Measurements from ENCODE around the gene TRIP12.
A peak's percentile ranks its signal among the peaks of the same experiment; 100 is the strongest.

TRIP12 gene

DNA sequence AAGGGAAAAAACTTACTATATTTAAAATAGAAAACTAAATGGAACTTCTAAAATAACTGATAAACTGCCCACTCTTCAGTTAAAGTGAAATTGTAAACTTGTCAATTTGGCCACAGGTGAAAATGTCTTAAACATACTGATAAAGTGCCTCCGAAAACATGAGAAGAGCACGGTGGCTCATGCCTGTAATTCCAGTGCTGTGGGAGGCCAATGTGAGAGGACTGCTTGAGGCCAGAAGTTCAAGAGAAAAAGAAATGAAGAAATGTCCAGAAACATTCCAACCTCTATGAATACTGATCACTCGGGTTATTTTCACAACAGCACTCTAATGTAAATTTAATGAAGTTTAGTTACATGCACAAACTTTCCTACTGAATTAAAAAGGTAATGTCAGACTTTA, 144.1 kb downstream of the TRIP12 start:
- no peaks in the 10 kb centered on the region for H3K9me3 ChIP-seq (ENCODE audit: insufficient read depth, low read length)
- H4K20me1 ChIP-seq (ENCODE audit: low read depth, low read length), result no peaks in the 10 kb centered on the region
- no peak overlapping the region for H3K4me3 ChIP-seq (ENCODE audit: insufficient read depth, low read length, poor library complexity, severe bottlenecking)
- no peak overlapping the region for H3K4me2 ChIP-seq (ENCODE audit: low read depth, low read length, poor library complexity, severe bottlenecking)
- no peak overlapping the region for H3K9ac ChIP-seq (ENCODE audit: low read length)
- H3K27ac ChIP-seq (ENCODE audit: low read depth, low read length), result no peak overlapping the region
- H3F3A ChIP-seq (ENCODE audit: insufficient read depth), result peaks cover 10% of the 10 kb centered on the region
- no peak for TF ChIP-seq EZH2phosphoT487 (conservative IDR thresholded peaks at IDR 0.05; ENCODE audit: low read length)
- TF ChIP-seq, protein P1, sequence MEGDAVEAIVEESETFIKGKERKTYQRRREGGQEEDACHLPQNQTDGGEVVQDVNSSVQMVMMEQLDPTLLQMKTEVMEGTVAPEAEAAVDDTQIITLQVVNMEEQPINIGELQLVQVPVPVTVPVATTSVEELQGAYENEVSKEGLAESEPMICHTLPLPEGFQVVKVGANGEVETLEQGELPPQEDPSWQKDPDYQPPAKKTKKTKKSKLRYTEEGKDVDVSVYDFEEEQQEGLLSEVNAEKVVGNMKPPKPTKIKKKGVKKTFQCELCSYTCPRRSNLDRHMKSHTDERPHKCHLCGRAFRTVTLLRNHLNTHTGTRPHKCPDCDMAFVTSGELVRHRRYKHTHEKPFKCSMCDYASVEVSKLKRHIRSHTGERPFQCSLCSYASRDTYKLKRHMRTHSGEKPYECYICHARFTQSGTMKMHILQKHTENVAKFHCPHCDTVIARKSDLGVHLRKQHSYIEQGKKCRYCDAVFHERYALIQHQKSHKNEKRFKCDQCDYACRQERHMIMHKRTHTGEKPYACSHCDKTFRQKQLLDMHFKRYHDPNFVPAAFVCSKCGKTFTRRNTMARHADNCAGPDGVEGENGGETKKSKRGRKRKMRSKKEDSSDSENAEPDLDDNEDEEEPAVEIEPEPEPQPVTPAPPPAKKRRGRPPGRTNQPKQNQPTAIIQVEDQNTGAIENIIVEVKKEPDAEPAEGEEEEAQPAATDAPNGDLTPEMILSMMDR (IDR thresholded peaks at IDR 0.05; ENCODE audit: insufficient read depth, low read length, poor library complexity, severe bottlenecking), result no peak
- H3K9me2 ChIP-seq (replicated peaks; ENCODE audit: insufficient read depth, low read length), result no peaks in the 10 kb centered on the region
- no peak overlapping the region for H2AFZ ChIP-seq (ENCODE audit: low read depth, low read length, severe bottlenecking)
- peaks cover 55% of the 10 kb centered on the region for H3K36me3 ChIP-seq (ENCODE audit: low read length)
- no peaks in the 10 kb centered on the region for H3K79me2 ChIP-seq (ENCODE audit: insufficient read depth, low read length)
- no peaks in the 10 kb centered on the region for H3K27me3 ChIP-seq (ENCODE audit: low read length)

DNA sequence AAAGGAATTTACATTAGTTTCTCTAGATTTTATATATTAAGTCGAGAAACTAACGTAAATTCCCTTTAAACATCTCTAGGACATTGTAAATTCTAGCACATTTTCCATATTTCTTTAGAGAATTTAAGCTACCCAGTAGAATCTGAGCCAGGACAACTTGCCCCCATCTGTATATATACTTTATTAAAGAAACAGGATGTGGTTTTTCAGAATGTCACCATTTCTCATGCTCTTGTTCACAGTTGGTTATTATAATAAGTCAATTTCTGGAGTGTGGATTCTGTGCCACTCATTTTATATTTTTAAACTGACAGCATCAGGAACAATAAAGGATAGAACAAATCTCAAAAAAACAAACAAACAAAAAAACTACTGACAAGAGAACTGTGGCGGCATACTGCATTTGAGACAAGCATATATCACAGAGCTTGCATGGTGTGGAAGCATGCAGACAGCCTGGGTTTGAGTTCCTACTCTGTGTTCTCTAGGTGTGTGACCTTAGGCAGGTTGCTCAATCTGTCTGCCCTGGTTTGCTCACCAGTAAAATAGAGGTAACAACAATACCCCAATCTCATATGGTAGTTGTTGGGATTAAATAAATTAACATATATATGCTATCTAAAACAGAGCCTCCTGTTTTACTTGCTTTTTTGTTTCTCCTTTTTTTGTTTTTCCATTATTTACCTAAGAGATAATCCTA, 146.0 kb downstream of the TRIP12 start:
- H3K27me3 ChIP-seq (ENCODE audit: low read length), result no peaks in the 10 kb centered on the region
- H3K27ac ChIP-seq (ENCODE audit: low read depth, low read length), result peak overlapping the region; percentile 59
- H3F3A ChIP-seq (ENCODE audit: insufficient read depth), result peaks cover 7% of the 10 kb centered on the region
- no peaks in the 10 kb centered on the region for H4K20me1 ChIP-seq (ENCODE audit: low read depth, low read length)
- no peak overlapping the region for H3K9ac ChIP-seq (ENCODE audit: low read length)
- peaks cover 61% of the 10 kb centered on the region for H3K36me3 ChIP-seq (ENCODE audit: low read length)
- peak overlapping the region; percentile 16 for H3K4me2 ChIP-seq (ENCODE audit: low read depth, low read length, poor library complexity, severe bottlenecking)
- no peak overlapping the region for H3K4me3 ChIP-seq (ENCODE audit: insufficient read depth, low read length, poor library complexity, severe bottlenecking)
- no peaks in the 10 kb centered on the region for H3K9me3 ChIP-seq (ENCODE audit: insufficient read depth, low read length)
- no peak overlapping the region for H2AFZ ChIP-seq (ENCODE audit: low read depth, low read length, severe bottlenecking)
- no peaks in the 10 kb centered on the region for H3K9me2 ChIP-seq (replicated peaks; ENCODE audit: insufficient read depth, low read length)
- no peak for TF ChIP-seq EZH2phosphoT487 (conservative IDR thresholded peaks at IDR 0.05; ENCODE audit: low read length)
- TF ChIP-seq, protein P1 (IDR thresholded peaks at IDR 0.05; ENCODE audit: insufficient read depth, low read length, poor library complexity, severe bottlenecking), result no peak
- H3K79me2 ChIP-seq (ENCODE audit: insufficient read depth, low read length), result no peaks in the 10 kb centered on the region

DNA sequence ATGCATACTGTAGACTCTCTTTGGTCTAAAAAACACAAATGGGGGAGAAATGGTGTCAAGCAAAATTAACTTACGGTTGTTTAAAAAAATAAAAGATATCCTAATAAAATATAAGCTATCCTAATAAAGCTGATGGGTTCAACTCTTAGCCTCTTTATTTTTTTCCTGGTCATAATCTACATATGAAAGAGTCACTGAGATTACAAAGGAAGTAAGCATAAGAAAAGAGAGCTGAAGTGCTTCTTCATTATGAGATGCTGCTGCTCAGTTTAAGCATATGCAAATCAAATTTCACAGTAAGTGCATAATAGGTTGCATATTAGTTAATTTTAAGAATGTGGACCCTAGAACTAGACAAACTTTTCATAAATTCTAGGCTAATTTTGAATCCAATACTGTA, 147.6 kb downstream of the TRIP12 start:
- Histone ChIP-seq H4K20me1 (ENCODE audit: low read depth, low read length) (no peaks in the 10 kb centered on the region), H3K9ac (ENCODE audit: low read length) (no peak overlapping the region), H3K79me2 (ENCODE audit: insufficient read depth, low read length) (no peaks in the 10 kb centered on the region), H3K27ac (ENCODE audit: low read depth, low read length) (no peak overlapping the region), H3K27me3 (ENCODE audit: low read length) (no peaks in the 10 kb centered on the region), H3K4me2 (ENCODE audit: low read depth, low read length, poor library complexity, severe bottlenecking) (no peak overlapping the region), H2AFZ (ENCODE audit: low read depth, low read length, severe bottlenecking) (no peak overlapping the region), H3K4me3 (ENCODE audit: insufficient read depth, low read length, poor library complexity, severe bottlenecking) (no peak overlapping the region), H3K36me3 (ENCODE audit: low read length) (peaks cover 61% of the 10 kb centered on the region), H3K9me2 (replicated peaks; ENCODE audit: insufficient read depth, low read length) (no peaks in the 10 kb centered on the region), H3F3A (ENCODE audit: insufficient read depth) (peaks cover 7% of the 10 kb centered on the region), H3K9me3 (ENCODE audit: insufficient read depth, low read length) (no peaks in the 10 kb centered on the region)
- TF ChIP-seq, protein P1 (IDR thresholded peaks at IDR 0.05; ENCODE audit: insufficient read depth, low read length, poor library complexity, severe bottlenecking), result no peak
- no peak for TF ChIP-seq EZH2phosphoT487 (conservative IDR thresholded peaks at IDR 0.05; ENCODE audit: low read length)
